G401 (cell line): ENCODE measurements around the gene B4GALT2. TPM values are rescaled to one million over a fixed set of nuclear protein-coding genes. Genes with fewer than 3 reads are reported as not detected.

Experiments used
- DNase-seq: peaks from one replicate; pipeline ENCODE4 v3.0.0-alpha.2; 2015; ENCODE audit warnings: low spot score
- in situ Hi-C: cut with HindIII; loops from 2 replicates; pipeline ENCODE4 v1.10.0; 2016; ENCODE audit warnings: low sequenced_read_pairs, mixed read lengths
- total RNA-seq: library from RNA; depleted of rRNA; stranded (reverse); fragments of >200 nt; shearing (Covaris generic); gene quantifications from 2 replicates; pipeline ENCODE4 v1.2.3, GENCODE V29; 2014; rRNA removed

Gene B4GALT2
- total RNA-seq = 38.9 and 56.4 TPM in 2 replicates

- DNase-seq = peak; percentile 30
- in situ Hi-C loops = loop anchor here (10.0 kb wide), 1 partner anchor 66 kb away; no protein-coding TSS in a partner anchor
Measured at GRCh38 chr1:43978551-43979260, at the start of gene B4GALT2. Gene B4GALT2, plus strand, starts transcription at chr1:43979210. Its CDS starts 1,951 bp downstream, at chr1:43981161.

GRCh38 chr1:43930168-43930948, 48.7 kb upstream of the B4GALT2 start:
- peak; percentile 33 for DNase-seq
- in situ Hi-C loops = no loop called here

GRCh38 chr1:43930949-43931275, 48.1 kb upstream of the B4GALT2 start:
- in situ Hi-C loops = no loop called here
- no peak for DNase-seq

GRCh38 chr1:43931711-43932660, 47.0 kb upstream of the B4GALT2 start:
- no peak for DNase-seq
- in situ Hi-C loops = no loop called here

- DNase-seq = no peak
- in situ Hi-C loops = no loop called here
Measured at GRCh38 chr1:43932786-43933385, 46.1 kb upstream of the B4GALT2 start.

GRCh38 chr1:43933386-43934100, 45.5 kb upstream of the B4GALT2 start, which contains the start of gene ARTN:
Gene ARTN, plus strand, starts transcription at chr1:43933801. Its CDS starts 1,856 bp downstream, at chr1:43935657.
- in situ Hi-C loops = no loop called here
- DNase-seq = no peak

GRCh38 chr1:43934101-43934985, 44.7 kb upstream of the B4GALT2 start:
- in situ Hi-C loops = no loop called here
- DNase-seq = peak; percentile 62

GRCh38 chr1:43934986-43935324, 44.1 kb upstream of the B4GALT2 start:
- in situ Hi-C loops = no loop called here
- no peak for DNase-seq

- DNase-seq = no peak
- in situ Hi-C loops = no loop called here
Measured at GRCh38 chr1:43935711-43936427, 43.1 kb upstream of the B4GALT2 start.

- DNase-seq = peak; percentile 43
- in situ Hi-C loops = no loop called here
Measured at GRCh38 chr1:43936431-43937151, 42.4 kb upstream of the B4GALT2 start.

GRCh38 chr1:43937179-43937865, 41.7 kb upstream of the B4GALT2 start:
- in situ Hi-C loops = no loop called here
- DNase-seq = no peak

GRCh38 chr1:43938383-43938782, 40.6 kb upstream of the B4GALT2 start:
- in situ Hi-C loops = no loop called here
- peak; percentile 65 for DNase-seq

- in situ Hi-C loops = no loop called here
- peak; percentile 93 for DNase-seq
Measured at GRCh38 chr1:43938892-43939587, 40.0 kb upstream of the B4GALT2 start.

GRCh38 chr1:43942411-43942810, 36.6 kb upstream of the B4GALT2 start:
- DNase-seq = no peak
- in situ Hi-C loops = no loop called here

- DNase-seq = no peak
- in situ Hi-C loops = no loop called here
Measured at GRCh38 chr1:43944860-43945259, 34.1 kb upstream of the B4GALT2 start.
